Measurements from ENCODE around the gene PLSCR2. TPM values are rescaled to one million over a fixed set of nuclear protein-coding genes. Genes with fewer than 3 reads are reported as not detected.

Gene PLSCR2
- total and polyA plus RNA-seq, 7 donors = not detected

- WGBS, 3 donors = 76 to 98% (median 91%) methylated on average over 1 of the region's 1 CpG
- no peak overlapping the region for H3K27ac ChIP-seq
- TF ChIP-seq CTCF (IDR thresholded peaks at IDR 0.05) = no peak
- no peaks in the 10 kb centered on the region for H3K27me3 ChIP-seq (ENCODE audit: insufficient read depth in 3 of 3, low read length in 2 of 3)
- H3K4me3 ChIP-seq = no peak overlapping the region
- intact Hi-C loops (cut with DNase I) = no loop called here
- peaks cover 0 to 2% of the 10 kb centered on the region in 2 donors for H3K36me3 ChIP-seq (ENCODE audit: insufficient read depth in 1 of 2, low read depth in 1 of 2)
- no peaks in the 10 kb centered on the region for H3K4me1 ChIP-seq
- ATAC-seq (no peak), DNase-seq (no peak)
- no peaks in the 10 kb centered on the region for H3K9me3 ChIP-seq
Measured at GRCh38 chr3:146507331-146508120, 38.2 kb upstream of the PLSCR2 start.

DNA sequence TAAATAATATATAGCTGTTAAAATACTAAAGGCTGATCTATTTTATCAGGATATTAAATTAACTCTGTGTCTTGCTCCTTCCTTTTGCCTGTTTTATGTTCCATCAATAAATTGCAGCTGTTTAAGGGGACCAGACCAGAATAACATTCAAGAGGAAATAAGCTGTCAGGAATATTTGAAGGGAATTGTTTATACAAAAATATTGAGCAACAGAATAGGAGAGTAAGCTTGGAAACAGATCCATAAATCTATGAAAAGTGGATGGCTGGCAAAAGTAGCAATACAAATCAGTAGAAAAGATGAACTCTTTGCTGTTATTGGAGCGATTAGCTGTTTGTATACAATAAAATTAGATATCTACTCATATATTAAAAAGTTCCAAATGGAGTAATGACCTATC is 36.2 kb upstream of the PLSCR2 start:
- Histone ChIP-seq H3K9me3 (no peaks in the 10 kb centered on the region), H3K27me3 (ENCODE audit: insufficient read depth in 3 of 3, low read length in 2 of 3) (no peaks in the 10 kb centered on the region), H3K4me1 (no peaks in the 10 kb centered on the region), H3K36me3 (ENCODE audit: insufficient read depth in 1 of 2, low read depth in 1 of 2) (peaks cover 0 to 4% of the 10 kb centered on the region in 2 donors), H3K27ac (no peak overlapping the region), H3K4me3 (no peak overlapping the region)
- no peak for TF ChIP-seq CTCF (IDR thresholded peaks at IDR 0.05)
- intact Hi-C loops (cut with DNase I) = no loop called here
- 89 to 93% (median 91%) methylated on average over 1 of the region's 1 CpG for WGBS, 3 donors
- DNase-seq (no peak), ATAC-seq (no peak)

DNA sequence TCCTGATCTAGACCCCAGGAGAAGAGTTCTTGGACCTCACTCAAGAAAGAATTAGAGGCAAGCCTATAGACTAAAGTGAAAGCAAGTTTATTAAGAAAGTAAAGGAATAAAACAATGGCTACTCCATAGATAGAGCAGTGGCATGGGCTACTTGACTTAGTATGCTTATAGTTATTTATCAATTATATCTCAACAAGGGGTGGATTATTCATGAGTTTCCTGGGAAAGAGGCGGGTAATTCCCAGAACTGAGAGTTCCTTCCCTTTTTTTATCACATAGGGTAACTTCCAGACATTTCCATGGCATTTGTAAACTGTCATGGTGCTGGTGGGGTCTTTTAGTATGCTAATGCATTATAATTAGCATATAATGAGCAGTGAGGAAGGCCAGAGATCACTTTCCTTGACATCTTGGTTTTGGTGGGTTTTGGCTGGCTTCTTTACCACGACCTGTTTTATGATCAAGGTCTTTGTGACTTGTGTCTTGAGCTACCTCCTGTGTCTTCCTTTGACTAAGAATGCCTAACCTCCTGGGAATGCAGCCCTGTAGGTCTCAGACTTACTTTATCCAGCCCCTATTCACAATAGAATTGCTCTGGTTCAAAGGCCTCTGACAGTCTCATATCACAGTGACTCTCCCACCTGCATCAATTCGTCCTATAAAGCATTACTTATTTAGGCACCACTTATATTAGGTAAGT is 35.3 kb upstream of the PLSCR2 start:
- DNase-seq = no peak
- Histone ChIP-seq H3K36me3 (ENCODE audit: insufficient read depth in 1 of 2, low read depth in 1 of 2) (peaks cover 0 to 4% of the 10 kb centered on the region in 2 donors), H3K4me3 (no peak overlapping the region), H3K4me1 (no peaks in the 10 kb centered on the region), H3K9me3 (no peaks in the 10 kb centered on the region), H3K27ac (no peak overlapping the region), H3K27me3 (ENCODE audit: insufficient read depth in 3 of 3, low read length in 2 of 3) (no peaks in the 10 kb centered on the region)
- intact Hi-C loops (cut with DNase I) = no loop called here
- 43 to 67% (median 59%) methylated on average over 3 of the region's 3 CpGs for WGBS, 3 donors
- no peak for TF ChIP-seq CTCF (IDR thresholded peaks at IDR 0.05)
- ATAC-seq = no peak

DNA sequence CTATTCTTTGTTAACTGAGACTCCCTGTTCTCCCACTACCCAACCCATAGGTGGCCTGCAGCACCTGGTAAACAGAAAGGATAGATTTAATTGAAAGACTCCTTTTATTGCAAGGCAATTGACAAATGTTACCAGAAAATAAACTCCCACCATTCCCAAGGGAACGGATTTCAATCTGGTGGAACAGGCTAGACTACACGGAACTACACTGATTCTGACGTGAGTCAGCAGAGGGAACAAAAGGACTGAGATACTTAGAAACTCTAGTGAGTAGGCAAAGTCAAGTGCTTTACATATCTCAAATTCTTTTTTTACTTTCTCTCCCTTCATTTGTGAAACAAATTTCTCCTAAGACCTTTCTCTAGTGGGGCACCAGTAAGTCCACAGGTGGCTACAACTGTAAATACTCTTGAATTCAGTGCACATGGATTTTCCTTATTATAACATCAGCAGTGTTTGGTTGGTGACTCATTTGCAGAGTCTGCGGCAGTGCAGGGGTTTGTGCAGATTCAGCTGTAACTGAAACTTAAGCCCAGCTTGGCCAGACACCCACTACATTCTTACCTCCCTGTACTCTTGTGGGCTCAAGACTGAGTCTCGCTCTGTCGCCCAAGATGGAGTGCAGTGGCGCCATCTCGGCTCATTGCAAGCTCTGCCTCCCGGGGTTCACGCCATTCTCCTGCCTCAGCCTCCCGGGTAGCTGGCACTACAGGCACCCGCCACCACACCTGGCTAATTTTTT is 34.3 kb upstream of the PLSCR2 start:
- 81 to 87% (median 84%) methylated on average over 12 of the region's 12 CpGs for WGBS, 3 donors
- intact Hi-C loops (cut with DNase I) = no loop called here
- Histone ChIP-seq H3K27ac (no peak overlapping the region), H3K9me3 (no peaks in the 10 kb centered on the region), H3K4me3 (no peak overlapping the region), H3K27me3 (ENCODE audit: insufficient read depth in 3 of 3, low read length in 2 of 3) (no peaks in the 10 kb centered on the region), H3K4me1 (no peaks in the 10 kb centered on the region), H3K36me3 (ENCODE audit: insufficient read depth in 1 of 2, low read depth in 1 of 2) (peaks cover 0 to 4% of the 10 kb centered on the region in 2 donors)
- DNase-seq (no peak), ATAC-seq (no peak)
- TF ChIP-seq CTCF (IDR thresholded peaks at IDR 0.05) = no peak

Data from psoas muscle (tissue), 8 donors.